Upper lobe of right lung (tissue), 1 donor: Measurements from ENCODE around the gene IP6K3. TPM values are rescaled to one million over a fixed set of nuclear protein-coding genes. Genes with fewer than 3 reads are reported as not detected.

Experiments
- ATAC-seq: fragments of 200-7000 bp; cut with Tn5 transposase; one replicate; pipeline ENCODE4 v1.9.1; 2020; ENCODE audit warnings: mild to moderate bottlenecking, moderate library complexity
- DNase-seq: peaks from one replicate; pipeline ENCODE4 v3.0.0-alpha.2; 2020
- H3K27ac ChIP-seq: fragments of 200-600 bp; one replicate; pipeline ENCODE4 v1.8.0; 2022
- H3K27me3 ChIP-seq: fragments of 200-600 bp; one replicate; pipeline ENCODE4 v1.8.0; 2022; ENCODE audit warnings: mild to moderate bottlenecking
- H3K36me3 ChIP-seq: fragments of 200-600 bp; one replicate; pipeline ENCODE4 v1.8.0; 2022
- H3K4me1 ChIP-seq: fragments of 200-600 bp; one replicate; pipeline ENCODE4 v1.8.0; 2022
- H3K4me3 ChIP-seq: fragments of 200-600 bp; one replicate; pipeline ENCODE4 v1.8.0; 2022; ENCODE audit warnings: mild to moderate bottlenecking
- H3K9me3 ChIP-seq: fragments of 200-600 bp; one replicate; pipeline ENCODE4 v1.8.0; 2022
- intact Hi-C: fragments of 100-400 bp; cut with DNase I; formaldehyde crosslinking; loops from one replicate; pipeline ENCODE4 v1.11.0; 2022
- total RNA-seq: library from RNA; stranded (reverse); fragmentation: NEBNext Ultra II Directional; extraction: Animal tissue kit (Norgen Biotek cat#: 25700); gene quantifications from one replicate; pipeline ENCODE4 v1.2.1, GENCODE V29; 2021
- TF ChIP-seq, protein P1 (sequence below): fragments of 200-600 bp; IDR thresholded peaks from one replicate; pipeline ENCODE4 v1.8.0; 2022; ENCODE audit warnings: antibody characterized with exemption
- donor health status: DM: no; HTN: yes; CAD: no; lungs with severe emphysema.

The IP6K3 gene
- total RNA-seq, 1 donor from 2014 or later = 4.6 TPM

DNA sequence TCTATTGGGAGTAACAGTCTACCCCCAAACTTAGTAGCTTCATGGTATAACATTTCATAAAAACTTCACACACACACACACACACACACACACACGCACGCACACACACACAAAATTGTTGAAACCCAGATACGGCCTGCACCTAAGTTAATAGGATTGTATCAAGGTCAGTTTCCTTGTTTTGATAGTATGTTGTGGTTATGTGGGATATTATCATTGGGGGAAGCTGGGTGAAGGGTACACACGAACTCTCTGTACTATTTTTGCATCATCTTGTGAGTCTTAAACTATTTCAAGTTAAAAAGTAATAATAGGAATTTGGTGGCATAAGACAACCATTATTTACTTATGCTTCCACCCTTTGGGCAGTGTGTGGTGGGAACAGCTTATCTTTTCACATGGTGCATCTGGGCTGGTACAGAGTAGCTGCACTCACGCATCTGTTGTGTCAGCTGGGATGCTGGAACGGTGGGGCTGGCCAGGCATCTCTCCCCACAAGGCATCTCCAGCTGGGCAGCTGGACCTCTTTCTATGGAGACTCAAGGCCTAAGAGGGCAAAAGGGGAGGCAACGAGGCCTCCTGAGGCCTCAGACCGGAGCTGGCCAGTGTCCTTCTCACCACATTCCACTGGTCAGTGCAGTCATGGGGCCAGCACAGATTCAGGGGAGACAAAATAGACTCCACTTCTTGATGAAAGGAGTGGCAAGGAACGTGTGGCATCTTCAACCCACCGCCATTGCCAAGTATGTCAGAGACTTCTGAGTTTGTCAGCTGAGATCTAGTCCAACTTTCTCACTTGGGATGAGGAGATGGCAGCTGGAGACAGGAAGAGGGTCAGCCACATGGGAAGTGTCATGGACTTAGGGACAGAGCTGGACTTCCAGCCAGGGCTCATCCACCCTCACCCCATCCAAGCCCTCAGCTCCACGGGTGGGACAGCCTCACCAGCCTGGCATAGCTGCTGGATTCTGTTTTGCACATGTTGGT, 20.5 kb upstream of the IP6K3 start:
- H3K4me1 ChIP-seq = peaks cover 24% of the 10 kb centered on the region
- H3K4me3 ChIP-seq = no peak overlapping the region
- no peaks in the 10 kb centered on the region for H3K27me3 ChIP-seq
- no peaks in the 10 kb centered on the region for H3K9me3 ChIP-seq
- ATAC-seq (no peak), DNase-seq (no peak)
- H3K27ac ChIP-seq = no peak overlapping the region
- intact Hi-C loops = no loop called here
- H3K36me3 ChIP-seq = peaks cover 2% of the 10 kb centered on the region
- TF ChIP-seq, protein P1, sequence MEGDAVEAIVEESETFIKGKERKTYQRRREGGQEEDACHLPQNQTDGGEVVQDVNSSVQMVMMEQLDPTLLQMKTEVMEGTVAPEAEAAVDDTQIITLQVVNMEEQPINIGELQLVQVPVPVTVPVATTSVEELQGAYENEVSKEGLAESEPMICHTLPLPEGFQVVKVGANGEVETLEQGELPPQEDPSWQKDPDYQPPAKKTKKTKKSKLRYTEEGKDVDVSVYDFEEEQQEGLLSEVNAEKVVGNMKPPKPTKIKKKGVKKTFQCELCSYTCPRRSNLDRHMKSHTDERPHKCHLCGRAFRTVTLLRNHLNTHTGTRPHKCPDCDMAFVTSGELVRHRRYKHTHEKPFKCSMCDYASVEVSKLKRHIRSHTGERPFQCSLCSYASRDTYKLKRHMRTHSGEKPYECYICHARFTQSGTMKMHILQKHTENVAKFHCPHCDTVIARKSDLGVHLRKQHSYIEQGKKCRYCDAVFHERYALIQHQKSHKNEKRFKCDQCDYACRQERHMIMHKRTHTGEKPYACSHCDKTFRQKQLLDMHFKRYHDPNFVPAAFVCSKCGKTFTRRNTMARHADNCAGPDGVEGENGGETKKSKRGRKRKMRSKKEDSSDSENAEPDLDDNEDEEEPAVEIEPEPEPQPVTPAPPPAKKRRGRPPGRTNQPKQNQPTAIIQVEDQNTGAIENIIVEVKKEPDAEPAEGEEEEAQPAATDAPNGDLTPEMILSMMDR = no peak

DNA sequence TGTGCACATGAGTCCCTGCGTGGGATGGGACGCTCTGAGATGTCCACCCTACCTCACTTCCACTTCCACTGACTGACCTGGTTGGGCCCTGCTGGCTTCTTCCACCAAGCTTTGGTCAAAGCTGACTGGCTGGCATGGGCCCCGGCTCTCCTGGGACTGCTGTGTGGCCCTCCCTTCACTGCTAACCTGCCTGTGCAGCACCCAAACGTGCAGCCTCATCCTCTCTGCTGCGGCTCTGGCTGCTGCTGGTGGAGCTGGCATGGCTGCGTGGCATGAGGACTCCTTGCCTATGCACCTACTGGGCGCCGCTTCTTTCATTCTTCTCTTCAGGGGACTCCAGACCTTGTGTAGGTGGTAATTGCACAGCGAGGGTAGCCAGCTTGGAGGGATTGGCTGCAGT, 18.7 kb upstream of the IP6K3 start:
- Histone ChIP-seq H3K4me1 (peaks cover 14% of the 10 kb centered on the region), H3K27me3 (no peaks in the 10 kb centered on the region), H3K9me3 (no peaks in the 10 kb centered on the region), H3K4me3 (no peak overlapping the region), H3K36me3 (no peaks in the 10 kb centered on the region), H3K27ac (no peak overlapping the region)
- intact Hi-C loops = no loop called here
- ATAC-seq = no peak
- no peak for DNase-seq
- TF ChIP-seq, protein P1 = no peak

DNA sequence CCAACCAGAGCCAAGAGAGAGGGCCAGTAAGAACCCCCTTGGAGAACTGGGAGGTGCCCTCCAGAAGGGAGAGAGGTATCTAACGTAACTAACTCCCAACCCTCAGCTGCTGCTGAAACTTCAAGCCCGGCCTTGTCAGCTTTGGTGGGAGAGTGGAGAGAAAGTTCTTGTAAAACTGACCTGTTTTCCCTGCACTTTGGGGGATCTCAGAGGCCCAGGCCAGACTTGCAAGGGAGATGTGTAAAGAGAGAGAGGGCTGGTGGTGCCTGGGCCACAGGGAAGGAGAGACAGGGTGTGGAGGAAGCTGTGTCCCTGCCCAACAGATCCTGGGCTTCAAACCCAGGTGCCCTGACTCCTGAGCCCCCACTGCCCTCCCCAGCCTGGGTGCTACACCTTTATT, 17.3 kb upstream of the IP6K3 start:
- intact Hi-C loops = no loop called here
- TF ChIP-seq, protein P1 = no peak

DNA sequence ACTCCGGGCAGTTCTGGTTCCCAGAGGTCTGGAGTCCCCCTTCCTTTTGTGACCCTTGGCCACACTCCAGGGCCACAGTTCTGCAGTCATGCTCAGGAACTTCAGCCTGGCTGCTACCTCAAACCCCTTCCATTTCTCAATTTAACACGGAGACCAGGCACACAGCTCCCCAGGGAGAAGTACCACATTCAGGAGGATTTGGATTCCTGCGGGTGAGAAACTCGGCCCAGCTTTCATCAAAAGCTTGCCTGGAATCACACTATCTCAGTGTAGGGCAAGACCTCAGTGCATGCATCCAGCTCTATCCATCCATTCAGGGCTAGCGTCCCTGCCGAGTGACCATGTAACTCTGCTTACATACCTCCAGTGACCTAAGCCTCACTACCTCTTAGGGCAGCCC, 16.8 kb upstream of the IP6K3 start:
- Histone ChIP-seq H3K4me1 (peaks cover 8% of the 10 kb centered on the region), H3K4me3 (no peak overlapping the region), H3K36me3 (no peaks in the 10 kb centered on the region), H3K27me3 (no peaks in the 10 kb centered on the region), H3K27ac (no peak overlapping the region), H3K9me3 (no peaks in the 10 kb centered on the region)
- DNase-seq = no peak
- intact Hi-C loops = no loop called here
- no peak for ATAC-seq
- TF ChIP-seq, protein P1 = no peak

More for the DNA sequence above, 17.3 kb upstream of the IP6K3 start:
- no peak for ATAC-seq
- no peak for DNase-seq
- H3K4me3 ChIP-seq = no peak overlapping the region
- H3K27ac ChIP-seq = no peak overlapping the region
- no peaks in the 10 kb centered on the region for H3K27me3 ChIP-seq
- H3K36me3 ChIP-seq = no peaks in the 10 kb centered on the region
- H3K4me1 ChIP-seq = peaks cover 12% of the 10 kb centered on the region
- H3K9me3 ChIP-seq = no peaks in the 10 kb centered on the region

DNA sequence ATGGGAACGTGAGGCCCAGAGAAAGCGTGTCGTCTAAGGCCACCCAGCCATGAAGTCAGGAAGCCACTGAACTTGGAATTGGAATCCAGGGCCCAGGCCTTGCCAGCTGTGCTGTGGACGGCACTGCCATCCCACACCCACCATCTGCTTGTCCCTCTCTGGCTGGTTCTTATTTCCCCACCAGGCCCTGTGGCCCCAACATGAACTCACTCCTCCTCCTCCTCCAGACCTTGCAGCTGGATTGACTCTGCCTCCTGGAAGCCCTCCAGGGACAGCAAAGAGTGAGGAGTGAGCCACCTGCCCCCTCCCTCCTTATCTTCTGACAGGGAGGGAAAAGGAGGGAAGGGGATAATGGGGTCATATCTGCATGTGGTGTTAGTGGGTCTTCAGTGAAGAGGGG, 16.0 kb upstream of the IP6K3 start:
- TF ChIP-seq, protein P1 = no peak
- intact Hi-C loops = no loop called here
- no peak overlapping the region for H3K4me3 ChIP-seq

More for the DNA sequence above, 16.0 kb upstream of the IP6K3 start:
- no peaks in the 10 kb centered on the region for H3K9me3 ChIP-seq
- H3K36me3 ChIP-seq = no peaks in the 10 kb centered on the region
- peaks cover 8% of the 10 kb centered on the region for H3K4me1 ChIP-seq
- no peaks in the 10 kb centered on the region for H3K27me3 ChIP-seq
- ATAC-seq = no peak
- no peak overlapping the region for H3K27ac ChIP-seq
- no peak for DNase-seq
